GM18505 (cell line): ENCODE results near the gene GRIK5.
"Not testable (repeated sequence)": the region's sequence is repeated elsewhere in the genome, so short reads cannot be mapped to it uniquely, and the experiment has no call there.

ENCODE experiments used
- ATAC-seq: cut with Tn5 transposase; IDR thresholded peaks from one replicate; pipeline ENCODE4 v1.9.1; 2021; ENCODE audit not compliant: unreplicated experiment
- POLR2A ChIP-seq: IDR thresholded peaks from 4 replicates; pipeline ENCODE4 v1.6.1; 2011; ENCODE audit warnings: borderline replicate concordance; ENCODE audit not compliant: insufficient read depth, insufficient read length; ENCODE audit errors: extremely low read depth

Gene GRIK5

DNA sequence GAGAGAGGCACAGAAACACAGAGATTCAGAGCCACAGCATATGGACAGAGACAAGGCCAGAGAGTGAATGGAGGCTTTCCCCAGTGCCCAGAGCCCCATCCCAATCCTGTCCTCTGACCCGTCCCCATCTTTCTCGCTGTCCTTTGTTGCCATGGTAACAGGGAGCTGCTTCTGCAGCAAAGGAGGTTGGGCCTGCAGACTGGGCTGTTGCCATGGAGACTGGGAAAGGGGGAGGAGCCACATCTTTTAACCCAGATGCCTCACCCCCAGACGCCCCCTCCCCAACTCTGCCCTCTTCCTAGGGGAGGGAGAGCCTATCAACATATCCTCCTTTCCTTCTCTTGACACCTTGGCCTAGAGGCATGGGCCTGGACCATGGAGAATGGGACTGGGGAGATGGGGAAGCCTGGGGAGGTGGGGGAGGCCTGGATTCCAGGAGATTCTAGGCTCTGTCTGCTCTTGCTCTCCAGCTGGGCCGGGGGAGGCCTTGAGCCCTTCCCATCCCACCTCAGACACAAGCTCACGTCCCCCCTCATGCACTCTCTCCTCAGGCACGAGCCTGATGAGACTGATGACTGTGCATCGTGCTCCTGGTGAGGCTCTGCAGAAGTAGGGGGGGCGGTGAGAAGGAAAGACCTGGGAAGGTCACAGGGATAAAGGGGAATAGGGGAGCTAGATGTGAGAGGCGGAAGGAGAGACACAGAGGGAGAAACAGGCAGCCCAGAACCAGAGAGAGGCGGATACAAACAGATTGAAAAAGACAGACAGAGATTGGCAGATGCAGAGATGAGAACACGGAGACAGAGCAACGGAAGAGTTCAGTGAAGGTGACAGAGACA, 73.8 kb downstream of the GRIK5 start:
- ATAC-seq: no peak
- TF ChIP-seq POLR2A: no peak

- ATAC-seq: no peak
- TF ChIP-seq POLR2A: no peak
Observed at GRCh38 chr19:41994994-41995958, 74.7 kb downstream of the GRIK5 start.

GRCh38 chr19:41994521-41994971, 75.5 kb downstream of the GRIK5 start:
- no peak for ATAC-seq
- TF ChIP-seq POLR2A: no peak

DNA sequence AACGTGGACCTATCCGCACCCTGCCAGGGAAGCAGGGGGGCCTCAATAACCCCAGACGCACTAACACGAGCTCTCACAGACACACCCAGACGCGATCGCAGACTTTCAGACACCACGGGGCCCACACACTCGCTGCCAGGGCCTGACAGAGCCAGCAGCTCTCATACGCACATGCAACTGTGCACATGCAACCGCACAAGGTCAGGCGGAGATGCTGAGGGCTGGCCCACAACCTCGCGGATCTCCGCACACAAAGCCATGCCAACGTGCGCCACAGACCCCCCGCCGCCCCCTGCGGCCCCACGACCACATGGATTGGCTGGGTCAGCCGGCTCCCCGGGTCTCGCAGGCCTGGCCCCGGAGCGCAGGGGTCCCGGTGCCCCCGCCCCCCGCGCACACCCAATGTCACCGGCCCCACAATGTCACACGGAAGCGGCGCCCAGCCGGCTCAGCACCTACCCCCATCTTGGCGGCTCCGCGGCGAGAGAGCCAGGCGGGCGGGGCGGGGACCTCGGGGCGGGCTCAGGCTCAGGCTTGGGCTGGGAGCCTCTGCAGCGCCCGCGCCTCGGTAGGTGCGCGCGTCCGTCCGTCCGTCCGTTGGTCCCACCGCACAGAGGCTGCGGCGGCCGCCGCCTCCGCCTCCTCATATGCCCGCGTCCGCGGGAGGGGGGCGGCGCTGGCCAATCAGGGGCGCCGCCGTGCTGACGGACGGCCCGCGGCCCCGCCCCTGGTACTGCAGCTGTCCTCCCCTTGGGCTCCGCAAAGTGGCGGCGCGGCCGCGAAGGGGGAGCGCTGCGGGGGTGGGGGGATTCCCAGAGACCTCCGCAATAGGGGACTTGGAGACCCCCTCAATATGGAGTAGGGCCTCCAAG, 76.2 kb downstream of the GRIK5 start, which contains the start of gene ATP1A3:
ATP1A3 (minus strand) TSS at position 619 of the 872 bp plus-strand sequence; CDS start at position 465, 154 bp downstream.
- no peak for TF ChIP-seq POLR2A
- no peak for ATAC-seq

DNA sequence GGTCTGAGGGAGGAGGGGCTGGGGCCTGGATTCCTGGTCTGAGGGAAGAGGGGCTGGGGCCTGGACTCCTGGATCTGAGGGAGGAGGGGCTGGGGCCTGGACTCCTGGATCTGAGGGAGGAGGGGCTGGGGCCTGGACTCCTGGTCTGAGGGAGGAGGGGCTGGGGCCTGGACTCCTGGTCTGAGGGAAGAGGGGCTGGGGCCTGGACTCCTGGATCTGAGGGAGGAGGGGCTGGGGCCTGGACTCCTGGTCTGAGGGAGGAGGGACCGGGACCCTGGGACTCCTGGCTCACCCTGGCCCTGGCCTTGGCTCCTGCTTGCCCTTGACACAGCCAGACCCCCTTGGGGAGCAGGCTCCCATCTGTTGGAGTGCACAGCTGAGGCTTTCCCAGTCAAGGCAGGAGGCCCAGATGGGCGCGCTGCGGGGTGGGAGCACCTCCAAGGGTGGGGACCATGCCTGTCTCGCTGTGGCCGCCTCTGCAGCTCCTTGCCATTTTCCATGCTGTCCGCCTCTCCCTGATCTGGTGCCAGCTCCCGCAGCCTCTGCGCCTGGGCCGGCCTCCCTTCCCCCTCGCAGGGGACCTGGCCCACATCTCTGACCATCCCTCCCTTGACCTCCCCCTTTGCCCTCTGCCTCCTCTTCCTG, 78.0 kb downstream of the GRIK5 start:
- not testable (repeated sequence) for ATAC-seq

GRCh38 chr19:41991025-41991424, 79.0 kb downstream of the GRIK5 start:
- no peak for TF ChIP-seq POLR2A
- no peak for ATAC-seq

- ATAC-seq: no peak
- no peak for TF ChIP-seq POLR2A
Observed at GRCh38 chr19:41990615-41991014, 79.4 kb downstream of the GRIK5 start.

GRCh38 chr19:41990028-41990427, 80.0 kb downstream of the GRIK5 start:
- no peak for ATAC-seq
- TF ChIP-seq POLR2A: no peak

GRCh38 chr19:41988947-41989346, 81.1 kb downstream of the GRIK5 start:
- TF ChIP-seq POLR2A: no peak
- ATAC-seq: no peak

GRCh38 chr19:41987141-41987860, 82.7 kb downstream of the GRIK5 start:
- TF ChIP-seq POLR2A: no peak
- no peak for ATAC-seq

- no peak for ATAC-seq
- no peak for TF ChIP-seq POLR2A
Observed at GRCh38 chr19:41984961-41985360, 85.0 kb downstream of the GRIK5 start.

DNA sequence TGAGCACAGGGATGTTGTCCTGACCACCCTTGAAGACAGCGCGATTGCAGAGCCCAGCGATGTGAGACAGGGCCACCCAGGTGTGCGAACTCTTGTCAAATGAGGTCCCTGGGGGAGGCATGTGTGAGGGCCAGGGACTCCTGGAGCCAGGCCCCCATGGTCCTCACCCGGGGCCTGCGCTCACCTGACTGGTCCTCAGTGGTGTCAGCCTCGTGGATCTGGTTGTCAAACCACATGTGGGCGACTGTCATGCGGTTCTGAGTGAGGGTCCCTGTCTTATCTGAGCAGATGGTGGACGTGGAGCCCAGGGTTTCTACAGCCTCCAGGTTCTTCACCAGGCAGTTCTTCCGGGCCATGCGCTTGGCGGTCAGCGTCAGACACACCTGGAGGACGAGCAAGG, 88.3 kb downstream of the GRIK5 start:
- no peak for TF ChIP-seq POLR2A
- no peak for ATAC-seq
